ENCODE results near the gene DDX47.

The DDX47 gene

DNA sequence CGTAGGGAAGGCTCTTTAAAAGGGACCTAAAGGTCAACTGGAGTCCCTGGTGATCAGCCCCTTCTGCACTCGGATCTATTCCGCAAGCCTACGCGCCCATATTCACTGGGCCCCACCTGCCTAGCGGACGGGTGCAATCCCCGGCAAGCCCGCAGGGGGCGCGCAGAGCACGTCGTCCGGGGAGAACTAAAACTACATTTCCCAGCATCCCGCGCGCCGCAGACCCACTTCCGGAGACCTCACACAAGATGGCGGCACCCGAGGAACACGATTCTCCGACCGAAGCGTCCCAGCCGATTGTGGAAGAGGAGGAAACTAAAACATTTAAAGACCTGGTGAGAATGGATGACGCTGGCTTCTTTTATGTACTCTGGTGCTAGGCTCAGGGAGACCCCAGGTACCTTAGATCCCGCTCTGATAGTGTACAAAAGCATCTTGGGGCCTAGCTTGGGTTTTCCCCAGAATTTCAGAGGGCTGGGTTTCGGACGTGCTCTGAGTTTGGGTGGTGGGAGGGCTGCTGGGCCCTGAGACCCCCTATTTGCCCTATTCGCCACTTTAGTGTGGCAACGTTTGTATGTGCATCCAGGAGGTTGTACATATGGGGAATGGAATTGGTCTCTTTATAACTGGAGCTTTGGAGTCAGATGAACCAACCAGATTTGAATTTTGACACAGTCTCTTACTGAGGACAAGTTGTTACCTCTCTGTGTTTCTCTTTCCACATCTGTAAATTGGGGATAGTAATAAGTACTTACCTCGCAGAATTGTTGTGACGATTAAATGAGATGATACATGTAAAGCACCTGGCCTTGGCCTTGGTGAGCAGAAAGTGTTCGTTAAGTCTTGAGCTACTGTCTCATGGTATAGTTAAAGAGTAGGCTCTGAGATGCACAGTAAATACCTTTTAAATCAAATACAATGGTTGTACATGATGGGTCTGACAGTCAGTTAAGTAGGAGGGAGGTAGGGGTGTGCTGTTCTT is at the start of gene DDX47:
Gene DDX47, plus strand, starts transcription at position 227 of the 982 bp plus-strand sequence. Its CDS starts 22 bp downstream, at position 249.
- TF ChIP-seq CTCF (IDR thresholded peaks at IDR 0.05; ENCODE audit: low read depth, low read length), result peak; percentile 85
- DNase-seq, result peak; percentile 95
- Histone ChIP-seq H3K27me3 (ENCODE audit: insufficient read depth, low read depth, severe bottlenecking) (no peaks in the 10 kb centered on the region), H3K4me3 (ENCODE audit: low read depth, low read length) (peak within 1 kb of the TSS; percentile 91), H3K27ac (peak within 1 kb of the TSS; percentile 58), H3K9me3 (ENCODE audit: severe bottlenecking) (no peaks in the 10 kb centered on the region), H3K36me3 (peaks cover 14% of the 10 kb centered on the region)

GRCh38 chr12:12764824-12765223 is 48.3 kb upstream of the DDX47 start:
- TF ChIP-seq CTCF (IDR thresholded peaks at IDR 0.05; ENCODE audit: low read depth, low read length), result no peak
- no peaks in the 10 kb centered on the region for H3K9me3 ChIP-seq (ENCODE audit: severe bottlenecking)
- H3K27ac ChIP-seq, result no peak overlapping the region
- H3K4me3 ChIP-seq (ENCODE audit: low read depth, low read length), result no peak overlapping the region
- H3K27me3 ChIP-seq (ENCODE audit: insufficient read depth, low read depth, severe bottlenecking), result no peaks in the 10 kb centered on the region
- no peaks in the 10 kb centered on the region for H3K36me3 ChIP-seq
- no peak for DNase-seq

DNA sequence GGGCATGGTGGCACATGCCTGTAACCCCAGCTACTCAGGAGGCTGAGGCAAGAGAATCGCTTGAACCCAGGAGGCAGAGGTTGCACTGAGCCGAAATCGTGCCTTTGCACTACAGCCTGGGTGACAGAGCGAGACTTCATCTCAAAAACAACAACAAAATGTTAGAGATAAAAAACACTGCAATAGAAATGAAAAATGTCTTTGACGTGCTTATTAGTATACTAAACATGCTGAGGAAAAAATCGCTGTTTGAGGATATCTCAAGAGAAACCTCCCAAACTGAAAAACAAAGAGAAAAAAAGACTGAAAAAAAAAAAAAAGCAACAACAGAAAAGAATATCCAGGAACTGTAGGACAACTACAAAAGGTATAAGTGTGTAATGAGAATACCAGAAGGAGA is 42.9 kb upstream of the DDX47 start:
- H3K27me3 ChIP-seq (ENCODE audit: insufficient read depth, low read depth, severe bottlenecking), result no peaks in the 10 kb centered on the region
- TF ChIP-seq CTCF (IDR thresholded peaks at IDR 0.05; ENCODE audit: low read depth, low read length), result no peak
- no peaks in the 10 kb centered on the region for H3K9me3 ChIP-seq (ENCODE audit: severe bottlenecking)
- no peaks in the 10 kb centered on the region for H3K36me3 ChIP-seq
- no peak overlapping the region for H3K27ac ChIP-seq
- H3K4me3 ChIP-seq (ENCODE audit: low read depth, low read length), result no peak overlapping the region
- no peak for DNase-seq

DNA sequence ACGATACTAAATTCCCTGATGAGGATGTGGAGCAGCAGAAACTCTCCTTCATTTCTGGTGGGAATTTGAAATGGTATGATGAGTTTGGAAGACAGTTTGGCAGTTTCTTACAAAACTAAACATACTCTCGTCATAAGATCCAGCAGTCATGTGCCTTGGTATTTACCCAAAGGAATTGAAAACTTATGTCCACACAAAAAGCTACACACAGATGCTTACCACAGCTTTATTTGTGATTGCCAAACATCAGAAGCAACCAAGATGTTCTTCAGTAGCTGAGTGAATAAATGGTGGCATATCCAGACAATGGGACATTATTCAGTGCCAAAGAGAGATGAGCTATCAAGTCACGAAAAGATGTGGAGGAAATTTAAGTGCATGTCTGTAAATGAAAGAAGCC is 38.4 kb upstream of the DDX47 start:
- Histone ChIP-seq H3K9me3 (ENCODE audit: severe bottlenecking) (no peaks in the 10 kb centered on the region), H3K36me3 (no peaks in the 10 kb centered on the region), H3K27me3 (ENCODE audit: insufficient read depth, low read depth, severe bottlenecking) (no peaks in the 10 kb centered on the region), H3K27ac (no peak overlapping the region), H3K4me3 (ENCODE audit: low read depth, low read length) (no peak overlapping the region)
- no peak for TF ChIP-seq CTCF (IDR thresholded peaks at IDR 0.05; ENCODE audit: low read depth, low read length)
- DNase-seq, result no peak

GRCh38 chr12:12776261-12776660 is 36.9 kb upstream of the DDX47 start:
- DNase-seq, result no peak
- no peaks in the 10 kb centered on the region for H3K9me3 ChIP-seq (ENCODE audit: severe bottlenecking)
- no peaks in the 10 kb centered on the region for H3K27me3 ChIP-seq (ENCODE audit: insufficient read depth, low read depth, severe bottlenecking)
- H3K27ac ChIP-seq, result no peak overlapping the region
- TF ChIP-seq CTCF (IDR thresholded peaks at IDR 0.05; ENCODE audit: low read depth, low read length), result no peak
- no peaks in the 10 kb centered on the region for H3K36me3 ChIP-seq
- H3K4me3 ChIP-seq (ENCODE audit: low read depth, low read length), result no peak overlapping the region
